HL-60 (cell line): ENCODE results near the gene SOX6.

Source experiments
- CTCF ChIP-seq: IDR thresholded peaks from one replicate; pipeline ENCODE4 v1.5.1; 2011; ENCODE audit warnings: low read length, control low read depth, inconsistent platforms; ENCODE audit not compliant: insufficient read depth
- GABPA ChIP-seq: IDR thresholded peaks from 2 replicates; pipeline ENCODE4 v1.6.1; 2012; ENCODE audit warnings: low read depth
- REST ChIP-seq: IDR thresholded peaks from 2 replicates; pipeline ENCODE4 v1.6.1; 2012; ENCODE audit warnings: low read depth; ENCODE audit not compliant: insufficient replicate concordance

- no peak for TF ChIP-seq GABPA
- TF ChIP-seq CTCF: no peak
- TF ChIP-seq REST: no peak
These were observed 93.7 kb downstream of the SOX6 start for GRCh38 chr11:16262645-16262955.
